ENCODE data around the gene TNN.

The TNN gene

GRCh38 chr1:175150596-175151319, 83.1 kb downstream of the TNN start:
- DNase-seq: no peak

DNA sequence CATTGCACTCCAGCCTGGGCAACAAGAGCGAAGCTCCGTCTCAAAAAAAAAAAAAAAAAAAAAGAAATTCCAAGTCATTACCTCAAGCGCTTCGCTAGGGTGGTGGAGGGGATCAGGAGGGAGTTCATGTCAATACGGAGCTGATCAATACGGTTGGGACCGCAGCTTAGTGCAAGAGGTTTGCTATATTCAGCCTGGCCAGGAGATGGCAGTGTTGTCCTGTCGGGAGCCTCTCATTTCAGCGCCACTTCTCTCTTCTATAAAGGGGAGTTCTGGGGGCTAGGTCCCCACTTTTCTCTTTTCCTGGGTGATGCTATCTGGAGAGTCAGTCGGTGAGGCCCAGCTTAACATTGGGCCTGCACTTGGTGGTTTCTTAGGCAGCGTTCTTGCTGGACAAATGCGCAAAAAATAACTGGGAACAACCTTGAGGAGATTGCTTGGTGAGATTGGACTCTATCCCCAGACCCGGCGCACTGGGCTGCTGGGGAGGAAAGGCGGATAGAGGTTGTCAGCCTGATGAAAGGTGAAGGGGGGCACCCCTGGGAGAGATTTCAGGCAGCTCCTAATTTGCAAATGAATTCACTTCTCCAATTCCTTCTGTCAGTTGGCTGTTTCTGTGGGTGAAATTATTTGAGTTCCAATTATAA, 84.5 kb downstream of the TNN start:
- peak; percentile 64 for DNase-seq

- peak; percentile 78 for DNase-seq
Observed at GRCh38 chr1:175154629-175155472, 87.2 kb downstream of the TNN start.

DNA sequence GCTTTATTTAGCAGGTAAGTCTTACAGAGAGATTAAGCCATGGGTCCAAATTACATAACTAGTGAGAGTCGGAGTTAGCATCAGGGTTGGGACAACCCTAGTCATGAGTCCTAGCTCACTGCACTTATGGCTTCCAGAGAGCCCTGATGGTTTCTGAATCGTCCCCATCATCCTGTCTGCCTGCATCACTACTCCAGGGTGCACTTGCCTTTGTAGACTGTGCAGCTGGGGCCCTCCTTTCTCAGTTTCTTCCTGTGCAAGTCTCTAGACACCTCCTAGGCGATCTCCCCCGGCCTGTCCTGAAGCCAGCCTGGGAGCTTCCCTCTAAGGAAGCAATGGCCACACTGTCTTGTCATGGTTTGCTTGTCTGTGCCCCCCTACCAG, 87.8 kb downstream of the TNN start:
- no peak for DNase-seq

- DNase-seq: no peak
Observed at GRCh38 chr1:175155936-175156335, 88.3 kb downstream of the TNN start.

GRCh38 chr1:175157200-175157599, 89.6 kb downstream of the TNN start:
- DNase-seq: no peak

GRCh38 chr1:175158170-175158591, 90.5 kb downstream of the TNN start:
- no peak for DNase-seq

- DNase-seq: peak; percentile 73
Observed at GRCh38 chr1:175162955-175163354, 95.3 kb downstream of the TNN start.

- DNase-seq: no peak
Observed at GRCh38 chr1:175163702-175164101, 96.1 kb downstream of the TNN start.

DNA sequence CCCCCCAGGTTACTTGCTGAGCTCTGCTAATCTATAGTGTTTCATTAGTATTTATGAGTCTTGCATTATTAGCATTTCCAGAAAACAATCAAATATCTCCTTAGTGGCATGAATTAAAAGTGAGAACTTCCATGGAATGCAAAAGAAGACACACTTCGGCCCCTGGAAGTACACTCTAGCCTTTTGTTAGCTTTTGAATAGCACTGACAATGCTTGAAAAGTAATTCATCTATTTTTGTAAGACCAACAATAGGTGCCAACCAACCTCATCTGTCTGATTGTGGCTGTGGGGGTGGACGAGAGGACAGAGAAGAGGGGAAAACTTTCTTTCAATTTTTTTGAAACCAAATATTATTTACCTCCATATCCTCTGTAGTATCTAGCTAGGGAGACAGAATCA, 97.1 kb downstream of the TNN start:
- DNase-seq: no peak

DNA sequence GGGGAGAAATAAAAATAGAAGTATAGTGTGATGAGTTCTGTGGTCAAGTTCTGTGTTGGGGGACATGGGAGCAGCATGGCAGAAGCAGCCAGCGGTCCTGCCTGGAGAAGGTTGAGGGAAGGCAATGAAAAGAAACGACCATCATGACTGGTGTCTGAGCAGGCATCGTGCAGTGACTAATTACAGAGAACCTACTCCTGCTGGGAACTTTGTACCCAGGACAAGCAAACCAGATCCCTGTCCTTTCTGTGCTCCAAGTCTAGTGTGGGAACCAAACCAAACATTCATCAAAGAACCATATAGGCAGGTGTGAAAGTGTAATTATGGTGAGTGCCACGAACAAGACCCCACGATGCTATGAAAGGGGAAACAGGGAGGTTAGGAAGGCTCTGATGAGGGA, 99.1 kb downstream of the TNN start:
- no peak for DNase-seq

DNA sequence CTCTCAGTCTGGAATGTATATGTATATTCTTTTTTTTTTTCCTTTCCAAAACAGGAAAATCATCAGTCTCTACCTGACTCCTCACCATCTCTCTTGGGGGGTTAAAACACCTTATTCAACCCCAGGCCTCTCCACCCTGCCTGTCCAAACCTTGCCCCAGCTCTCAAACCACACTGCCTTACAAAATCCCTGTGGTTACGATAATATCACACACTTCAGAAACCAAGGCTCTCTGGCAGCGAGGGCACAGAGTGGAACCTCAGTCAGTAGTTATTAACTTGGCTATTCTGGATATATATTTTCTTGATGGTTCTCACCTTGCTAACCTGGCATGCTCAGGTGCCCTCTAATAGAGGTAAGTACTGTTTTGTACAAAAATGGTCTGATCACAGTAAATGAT, 100.2 kb downstream of the TNN start:
- no peak for DNase-seq

GRCh38 chr1:175168782-175169181, 101.1 kb downstream of the TNN start:
- no peak for DNase-seq

GRCh38 chr1:175169286-175170018, 101.8 kb downstream of the TNN start:
- no peak for DNase-seq

- no peak for DNase-seq
Observed at GRCh38 chr1:175171036-175171913, 103.6 kb downstream of the TNN start.

- no peak for DNase-seq
Observed at GRCh38 chr1:175172503-175172902, 104.9 kb downstream of the TNN start.

DNA sequence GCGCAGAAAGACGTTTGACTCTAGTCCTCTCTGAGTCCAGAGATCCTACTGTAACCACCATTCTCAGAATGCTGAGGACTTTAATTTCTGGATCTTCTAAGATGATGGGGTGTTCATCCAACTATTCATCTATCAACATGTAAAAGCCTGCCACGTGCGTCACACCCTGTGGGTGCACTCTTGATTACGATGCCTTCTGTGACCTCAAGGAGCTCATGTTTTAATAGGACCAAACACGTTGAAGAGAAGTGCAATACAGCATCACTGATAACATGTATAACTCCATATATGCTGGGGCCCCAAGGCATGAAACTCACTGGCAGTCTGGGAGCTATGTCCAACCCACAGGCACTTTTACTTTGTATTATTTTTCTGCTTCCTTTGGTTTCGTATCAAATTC, 105.9 kb downstream of the TNN start:
- DNase-seq: no peak

- no peak for DNase-seq
Observed at GRCh38 chr1:175174309-175175102, 106.9 kb downstream of the TNN start.

GRCh38 chr1:175176246-175176645, 108.6 kb downstream of the TNN start:
- DNase-seq: no peak

DNA sequence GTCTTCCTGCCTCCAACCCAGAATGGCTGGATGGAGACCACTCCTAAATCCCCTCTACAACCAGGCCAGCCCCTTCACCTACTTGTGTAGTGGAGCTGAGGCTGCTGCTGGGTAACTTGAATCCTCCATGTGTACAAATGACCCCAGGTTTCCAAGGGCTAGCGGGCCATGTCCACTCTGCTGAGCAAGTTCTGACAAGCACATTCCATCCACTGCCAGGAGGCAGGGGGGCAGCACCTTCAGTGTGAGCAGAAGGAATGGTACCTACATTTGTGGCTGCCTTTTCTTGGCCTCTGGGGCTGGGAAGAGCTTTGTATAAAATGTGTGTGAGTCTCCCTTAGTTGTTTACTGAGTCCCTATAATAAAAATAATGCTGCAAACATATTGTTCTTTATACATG, 110.4 kb downstream of the TNN start:
- no peak for DNase-seq

- DNase-seq: no peak
Observed at GRCh38 chr1:175178456-175178855, 110.8 kb downstream of the TNN start.
